ENCODE measurements around the gene SLAMF7. TPM values are rescaled to one million over a fixed set of nuclear protein-coding genes. Genes with fewer than 3 reads are reported as not detected.
"Not testable (repeated sequence)": the region's sequence is repeated elsewhere in the genome, so short reads cannot be mapped to it uniquely, and the experiment has no call there.

Gene SLAMF7
- total RNA-seq, 2 donors from 2014 or later, result 4.9 to 7.0 TPM

GRCh38 chr1:160781914-160782689 is 43.1 kb downstream of the SLAMF7 start:
- DNase-seq, result peak; percentile 34
- Histone ChIP-seq H3K9me3 (no peaks in the 10 kb centered on the region), H3K4me3 (no peak overlapping the region), H3K9ac (ENCODE audit: low read depth in 2 of 2, low read length in 2 of 2) (peak overlapping the region; percentile 6 to 49), H3K36me3 (no peaks in the 10 kb centered on the region), H3K27me3 (no peaks in the 10 kb centered on the region), H3K27ac (peak overlapping the region; percentile 86), H3K4me1 (peaks cover 15% of the 10 kb centered on the region)
- TF ChIP-seq, protein P1, sequence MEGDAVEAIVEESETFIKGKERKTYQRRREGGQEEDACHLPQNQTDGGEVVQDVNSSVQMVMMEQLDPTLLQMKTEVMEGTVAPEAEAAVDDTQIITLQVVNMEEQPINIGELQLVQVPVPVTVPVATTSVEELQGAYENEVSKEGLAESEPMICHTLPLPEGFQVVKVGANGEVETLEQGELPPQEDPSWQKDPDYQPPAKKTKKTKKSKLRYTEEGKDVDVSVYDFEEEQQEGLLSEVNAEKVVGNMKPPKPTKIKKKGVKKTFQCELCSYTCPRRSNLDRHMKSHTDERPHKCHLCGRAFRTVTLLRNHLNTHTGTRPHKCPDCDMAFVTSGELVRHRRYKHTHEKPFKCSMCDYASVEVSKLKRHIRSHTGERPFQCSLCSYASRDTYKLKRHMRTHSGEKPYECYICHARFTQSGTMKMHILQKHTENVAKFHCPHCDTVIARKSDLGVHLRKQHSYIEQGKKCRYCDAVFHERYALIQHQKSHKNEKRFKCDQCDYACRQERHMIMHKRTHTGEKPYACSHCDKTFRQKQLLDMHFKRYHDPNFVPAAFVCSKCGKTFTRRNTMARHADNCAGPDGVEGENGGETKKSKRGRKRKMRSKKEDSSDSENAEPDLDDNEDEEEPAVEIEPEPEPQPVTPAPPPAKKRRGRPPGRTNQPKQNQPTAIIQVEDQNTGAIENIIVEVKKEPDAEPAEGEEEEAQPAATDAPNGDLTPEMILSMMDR (IDR thresholded peaks at IDR 0.05), result no peak
- intact Hi-C loops (cut with DNase I), result no loop called here

- intact Hi-C loops (cut with DNase I); H3K9me3 ChIP-seq; H3K27me3 ChIP-seq; H3K9ac ChIP-seq (ENCODE audit: low read depth in 2 of 2, low read length in 2 of 2); H3K4me3 ChIP-seq; H3K36me3 ChIP-seq: not testable (repeated sequence)
- Histone ChIP-seq H3K4me1 (peaks cover 15% of the 10 kb centered on the region), H3K27ac (peak overlapping the region; percentile 86)
- peak; percentile 66 for DNase-seq
These were observed 44.1 kb downstream of the SLAMF7 start for GRCh38 chr1:160782988-160783765.

- Histone ChIP-seq H3K4me1 (no peaks in the 10 kb centered on the region), H3K27me3 (no peaks in the 10 kb centered on the region), H3K36me3 (no peaks in the 10 kb centered on the region), H3K9me3 (no peaks in the 10 kb centered on the region), H3K4me3 (no peak overlapping the region), H3K27ac (no peak overlapping the region), H3K9ac (ENCODE audit: low read depth in 2 of 2, low read length in 2 of 2) (no peak overlapping the region)
- TF ChIP-seq, protein P1 (IDR thresholded peaks at IDR 0.05), result no peak
- no peak for DNase-seq
- intact Hi-C loops (cut with DNase I), result no loop called here
These were observed 50.1 kb downstream of the SLAMF7 start for GRCh38 chr1:160789051-160789701.

GRCh38 chr1:160789702-160790611 is 50.9 kb downstream of the SLAMF7 start:
- H3K27ac ChIP-seq, result no peak overlapping the region
- TF ChIP-seq, protein P1 (IDR thresholded peaks at IDR 0.05), result no peak
- no peaks in the 10 kb centered on the region for H3K4me1 ChIP-seq
- H3K36me3 ChIP-seq, result no peaks in the 10 kb centered on the region
- no peak for DNase-seq
- no peaks in the 10 kb centered on the region for H3K9me3 ChIP-seq
- no peaks in the 10 kb centered on the region for H3K27me3 ChIP-seq
- no peak overlapping the region for H3K9ac ChIP-seq (ENCODE audit: low read depth in 2 of 2, low read length in 2 of 2)
- no peak overlapping the region for H3K4me3 ChIP-seq
- intact Hi-C loops (cut with DNase I), result no loop called here

DNA sequence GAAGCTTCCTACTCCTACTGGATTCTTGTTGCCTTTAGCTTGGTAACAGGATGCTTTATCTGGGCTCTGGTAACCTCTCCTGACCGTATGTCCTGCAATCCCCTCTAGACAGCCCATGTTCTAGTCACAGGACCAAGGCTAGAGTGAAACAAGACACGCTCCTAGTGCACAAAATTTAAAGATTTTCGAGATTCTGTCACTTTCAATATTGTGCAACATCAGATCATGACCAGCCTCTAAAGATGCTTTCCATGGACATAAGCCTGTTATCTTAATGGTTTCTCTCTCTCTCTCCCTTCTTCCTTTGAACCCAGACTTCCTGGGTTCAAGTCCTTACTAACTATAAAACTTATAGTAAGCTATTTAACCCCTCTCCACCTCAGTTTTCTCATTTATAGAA is 55.3 kb downstream of the SLAMF7 start:
- Histone ChIP-seq H3K27ac (no peak overlapping the region), H3K9me3 (no peaks in the 10 kb centered on the region), H3K9ac (ENCODE audit: low read depth in 2 of 2, low read length in 2 of 2) (no peak overlapping the region), H3K27me3 (no peaks in the 10 kb centered on the region), H3K36me3 (no peaks in the 10 kb centered on the region), H3K4me1 (no peaks in the 10 kb centered on the region), H3K4me3 (no peak overlapping the region)
- no peak for DNase-seq
- TF ChIP-seq, protein P1 (IDR thresholded peaks at IDR 0.05), result no peak
- intact Hi-C loops (cut with DNase I), result no loop called here

Data from colonic mucosa (tissue), 4 donors.